GM12878 (cell line): ENCODE measurements around the gene LRRC75A. TPM values are rescaled to one million over a fixed set of nuclear protein-coding genes. Genes with fewer than 3 reads are reported as not detected.
A peak's percentile ranks its signal among the peaks of the same experiment; 100 is the strongest.

ENCODE experiments used
- ATAC-seq: fragments of 200-7000 bp; cut with Tn5 transposase; 3 replicates; pipeline ENCODE4 v1.9.1; 2020; ENCODE audit warnings: mild to moderate bottlenecking, moderate library complexity
- BruUV-seq: library from RNA; stranded (reverse); fragments of 400-500 nt; replicated peaks from 2 replicates; lab custom pipeline; 2021; lab: Mats Ljungman, UMichigan
- CTCF ChIA-PET: fragments of 300-600 bp; sonication (Branson Sonifier 250); formaldehyde crosslinking; extraction: SDS; loops from one replicate; lab custom pipeline; 2021; ENCODE audit warnings: inconsistent platforms; lab: Yijun Ruan, JAX
- POLR2A ChIA-PET: fragments of 350-600 bp; formaldehyde crosslinking; extraction: SDS; loops from one replicate; lab custom pipeline; 2021; ENCODE audit warnings: inconsistent platforms; lab: Charles Lee
- RAD21 ChIA-PET: fragments of 300-600 bp; sonication (Branson Sonifier 250); formaldehyde crosslinking; loops from one replicate; lab custom pipeline; 2023; ENCODE audit warnings: antibody characterized with exemption; ENCODE audit not compliant: unreplicated experiment; lab: Charles Lee
- SMC1A ChIA-PET: fragments of 300-600 bp; sonication (Branson Sonifier 250); formaldehyde crosslinking; loops from one replicate; lab custom pipeline; 2023; ENCODE audit not compliant: unreplicated experiment, uncharacterized antibody; lab: Charles Lee
- DNase-seq: peaks from one replicate; pipeline ENCODE4 v3.0.0-alpha.2; 2011; ENCODE audit warnings: low read depth, low spot score
- FAIRE-seq: peaks from 3 replicates; lab custom pipeline; 2011; peaks lifted over from hg19 to GRCh38; lab: Jason Lieb, UNC
- H2AFZ ChIP-seq: 2 replicates; pipeline ENCODE4 v1.6.0; 2011; ENCODE audit warnings: low read depth, low read length, control low read depth; ENCODE audit not compliant: control insufficient read depth
- H3K27ac ChIP-seq: 2 replicates; pipeline ENCODE4 v1.5.1; 2011; ENCODE audit warnings: control low read depth; ENCODE audit not compliant: control insufficient read depth, insufficient read depth
- H3K27me3 ChIP-seq, 2 experiments: replicated peaks in 1 of 2; 2 replicates each; pipeline versions ENCODE4 v1.6.0 to v1.6.1; 2011; ENCODE audit warnings: low read length in 1 of 2; ENCODE audit not compliant: control insufficient read depth in 2 of 2, insufficient read depth in 2 of 2
- H3K36me3 ChIP-seq, 2 experiments: 2 replicates each; pipeline ENCODE4 v1.5.1; 2011; ENCODE audit warnings: low read length in 1 of 2; ENCODE audit not compliant: control insufficient read depth in 2 of 2, insufficient read depth in 2 of 2
- H3K4me1 ChIP-seq: 2 replicates; pipeline ENCODE4 v1.6.1; 2011; ENCODE audit warnings: mild to moderate bottlenecking, low read length, moderate library complexity, mixed read lengths; ENCODE audit not compliant: control insufficient read depth, insufficient read depth
- H3K4me2 ChIP-seq: 2 replicates; pipeline ENCODE4 v1.6.0; 2011; ENCODE audit warnings: control low read depth; ENCODE audit not compliant: control insufficient read depth, insufficient read depth
- H3K4me3 ChIP-seq: fragments of 200-600 bp; sonication (generic); 2 replicates; pipeline ENCODE4 v1.5.1; 2016
- H3K79me2 ChIP-seq: 2 replicates; pipeline ENCODE4 v1.6.0; 2011; ENCODE audit warnings: low read length; ENCODE audit not compliant: control insufficient read depth, insufficient read depth
- H3K9ac ChIP-seq: 2 replicates; pipeline ENCODE4 v1.8.0; 2011; ENCODE audit warnings: low read length, control low read depth, mixed read lengths; ENCODE audit not compliant: control insufficient read depth, insufficient read depth
- H3K9me3 ChIP-seq: replicated peaks from 3 replicates; pipeline ENCODE4 v1.5.1; 2011; ENCODE audit warnings: mild to moderate bottlenecking, low read length; ENCODE audit not compliant: control insufficient read depth, insufficient read depth
- H4K20me1 ChIP-seq: 2 replicates; pipeline ENCODE4 v1.6.0; 2011; ENCODE audit not compliant: control insufficient read depth, insufficient read depth
- CEBPB ChIP-seq, 2 experiments: fragments of 150-350 bp in 1 of 2; IDR thresholded peaks; 2 replicates each; pipeline ENCODE4 v1.6.1; 2012 to 2014; ENCODE audit warnings: low read depth in 2 of 2, low read length in 2 of 2, borderline replicate concordance in 1 of 2, inconsistent platforms in 1 of 2
- EZH2 ChIP-seq: IDR thresholded peaks from 2 replicates; pipeline ENCODE4 v1.6.1; 2012; ENCODE audit warnings: low read depth, mild to moderate bottlenecking, control low read depth, inconsistent platforms, low read length, borderline replicate concordance; ENCODE audit not compliant: control insufficient read depth
- GABPA ChIP-seq: IDR thresholded peaks from 2 replicates; pipeline ENCODE4 v1.6.1; 2014; ENCODE audit warnings: antibody characterized with exemption, low read depth, mild to moderate bottlenecking, inconsistent platforms
- MTA3 ChIP-seq: IDR thresholded peaks from 2 replicates; pipeline ENCODE4 v1.6.1; 2012; ENCODE audit warnings: low read length, inconsistent platforms, borderline replicate concordance
- NR2C1 ChIP-seq: fragments of 450-650 bp; IDR thresholded peaks from 2 replicates; pipeline ENCODE4 v1.6.1; 2017; ENCODE audit warnings: antibody characterized with exemption, mild to moderate bottlenecking, moderate library complexity
- NRF1 ChIP-seq: conservative IDR thresholded peaks from 2 replicates; pipeline ENCODE4 v1.6.1; 2011; ENCODE audit warnings: mild to moderate bottlenecking, low read depth, low read length, improper control_type of control experiment
- POLR2A ChIP-seq: IDR thresholded peaks from 2 replicates; pipeline ENCODE4 v1.6.1; 2011; ENCODE audit warnings: low read depth, mild to moderate bottlenecking, low read length
- PRDM15 ChIP-seq: fragments of 450-650 bp; formaldehyde crosslinking; IDR thresholded peaks from 2 replicates; pipeline ENCODE4 v1.4.0; 2020; ENCODE audit warnings: mild to moderate bottlenecking, moderate library complexity
- RELA ChIP-seq: fragments of 450-650 bp; IDR thresholded peaks from 2 replicates; pipeline ENCODE4 v1.8.0; 2014; ENCODE audit warnings: borderline replicate concordance; ENCODE audit not compliant: partially characterized antibody
- SP1 ChIP-seq: IDR thresholded peaks from one replicate; pipeline ENCODE4 v1.6.1; 2011; ENCODE audit warnings: low read depth, low read length
- ZNF217 ChIP-seq: fragments of 450-650 bp; IDR thresholded peaks from 2 replicates; pipeline ENCODE4 v1.6.1; 2017; ENCODE audit warnings: antibody characterized with exemption, mild to moderate bottlenecking
- WGBS: methylation state at CpG from one replicate; pipeline ENCODE4 v1.1.6; 2016; ENCODE audit warnings: low lambda C conversion rate; ENCODE audit not compliant: insufficient replicate concordance, insufficient coverage; ENCODE audit errors: missing lambda C conversion rate; 5-methylcytosine and 5-hydroxymethylcytosine counted together
- in situ Hi-C: fragments of 300-500 bp; cut with MboI; formaldehyde crosslinking; loops from 9 replicates; pipeline ENCODE4 v1.14.3; 2018; ENCODE audit warnings: mixed read lengths
- intact Hi-C: fragments of 100-400 bp; cut with micrococcal nuclease; formaldehyde crosslinking; loops from one replicate; pipeline ENCODE4 v1.14.2; 2022; ENCODE audit not compliant: unreplicated experiment
- polyA plus RNA-seq, 11 experiments: library from polyadenylated mRNA; depleted of rRNA in 4 of 11; unstranded in 6 of 11; stranded (reverse) in 5 of 11; fragments of >200 nt; fragmentation: Nextera tagmentation in 4 of 11; fragmentation: Illumina TruSeq in 1 of 11; extraction: Ambion mirVana in 4 of 11; extraction: Trizol in 1 of 11; gene quantifications; 1 replicate in 1 of 11; 2 replicates in 10 of 11; pipeline versions ENCODE4 v1.2.1 to v1.2.3, GENCODE V29; 2011 to 2016; ENCODE audit warnings: inconsistent platforms in 2 of 11, missing spikeins in 2 of 11, low read depth in 1 of 11
- total RNA-seq, 4 experiments: library from RNA; depleted of rRNA in 3 of 4; stranded (reverse); fragments of >200 nt in 3 of 4; fragmentation: Illumina TruSeq in 1 of 4; extraction: Trizol in 1 of 4; gene quantifications; 2 replicates each; pipeline versions ENCODE4 v1.2.1 to v1.2.3, GENCODE V29; 2013 to 2021
- TF ChIP-seq, protein P1 (sequence below): IDR thresholded peaks from 2 replicates; pipeline ENCODE4 v1.6.1; 2011; ENCODE audit warnings: borderline replicate concordance, low read depth, mild to moderate bottlenecking, moderate library complexity, mixed read lengths, low read length; ENCODE audit not compliant: insufficient read depth; ENCODE audit errors: extremely low read length
- TF ChIP-seq, protein P2 (sequence below): fragments of 450-650 bp; IDR thresholded peaks from 2 replicates; pipeline ENCODE4 v1.6.1; 2017; ENCODE audit warnings: antibody characterized with exemption, mild to moderate bottlenecking, moderate library complexity

Gene LRRC75A
- total and polyA plus RNA-seq, 10 of the 15 experiments (the other 5 are each of a cell fraction or from before 2014, with no cell fraction given): 0.01 to 1.3 (median 0.09) TPM; not detected in 2

DNA sequence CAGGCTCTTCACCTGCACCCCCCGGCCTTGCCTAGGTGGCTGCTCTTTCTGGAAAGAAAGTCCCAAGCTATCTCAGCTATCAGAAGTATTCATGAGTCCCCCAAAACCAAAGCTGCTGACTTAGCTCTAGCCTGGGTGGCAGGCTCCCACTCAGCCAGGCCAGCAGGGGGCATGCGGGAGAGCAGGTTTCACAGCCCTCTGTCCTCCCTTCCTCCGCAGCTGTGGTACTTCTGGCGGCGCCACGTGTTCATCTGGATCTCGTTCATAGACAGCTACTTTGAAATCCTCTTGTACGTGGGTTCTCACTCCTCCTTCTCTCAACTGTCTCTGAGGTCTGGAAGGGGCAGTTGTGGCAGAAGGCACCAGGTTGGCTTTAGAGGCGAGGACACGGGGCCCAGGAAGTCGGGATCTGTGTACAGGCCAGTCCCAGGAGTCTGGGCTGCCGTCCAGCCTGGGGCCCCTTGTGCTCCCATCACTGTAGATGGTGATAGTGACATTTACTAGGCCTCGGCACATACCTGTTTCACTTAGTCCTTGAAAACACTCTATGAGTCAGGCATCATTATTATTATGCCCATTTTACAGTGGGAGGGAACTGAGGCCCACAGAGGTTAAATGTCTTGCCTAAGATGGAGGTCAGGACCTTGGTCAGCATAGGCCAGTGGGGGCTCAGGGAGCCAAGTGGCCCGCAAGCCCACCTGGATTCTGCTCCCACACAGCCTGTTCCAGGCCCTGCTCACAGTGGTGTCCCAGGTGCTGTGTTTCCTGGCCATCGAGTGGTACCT, 63.7 kb downstream of the LRRC75A start (continued):
- TF ChIP-seq, protein P1, sequence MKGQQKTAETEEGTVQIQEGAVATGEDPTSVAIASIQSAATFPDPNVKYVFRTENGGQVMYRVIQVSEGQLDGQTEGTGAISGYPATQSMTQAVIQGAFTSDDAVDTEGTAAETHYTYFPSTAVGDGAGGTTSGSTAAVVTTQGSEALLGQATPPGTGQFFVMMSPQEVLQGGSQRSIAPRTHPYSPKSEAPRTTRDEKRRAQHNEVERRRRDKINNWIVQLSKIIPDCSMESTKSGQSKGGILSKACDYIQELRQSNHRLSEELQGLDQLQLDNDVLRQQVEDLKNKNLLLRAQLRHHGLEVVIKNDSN: peak; percentile 19
- no peak for TF ChIP-seq GABPA

- H2AFZ ChIP-seq: no peak overlapping the region
- H3K4me2 ChIP-seq: no peak overlapping the region
- BruUV-seq: no TSS peak
- no peak overlapping the region for H3K4me3 ChIP-seq
- intact Hi-C loops (no loop called here), in situ Hi-C loops (no loop called here)
- ATAC-seq: no peak
- H3K9me3 ChIP-seq: no peaks in the 10 kb centered on the region
- ChIA-PET RAD21 (interaction anchor here (0.9 to 1.7 kb wide), 3 partner anchors 8 to 14 kb away, joined by 4 to 5 read pairs (median 4); no protein-coding TSS in a partner anchor), POLR2A (interaction anchor here (1.3 to 1.8 kb wide), 2 partner anchors 10 to 12 kb away, joined by 4 to 6 read pairs; no protein-coding TSS in a partner anchor), CTCF (interaction anchor here (1.1 to 4.7 kb wide), 8 partner anchors 10 to 95 kb away, joined by 3 to 54 read pairs (median 8); partner anchors contain the start of gene TRPV2), SMC1A (interaction anchor here (1.1 to 2.5 kb wide), 8 partner anchors 9 to 63 kb away, joined by 3 to 11 read pairs (median 4); partner anchors contain the start of gene TRPV2)
- WGBS: 100% methylated on average over 3 of the region's 3 CpGs
- FAIRE-seq: no peak
- H3K36me3 ChIP-seq: peaks cover 26 to 36% of the 10 kb centered on the region in 2 experiments
- no peaks in the 10 kb centered on the region for H3K4me1 ChIP-seq
- no peaks in the 10 kb centered on the region for H4K20me1 ChIP-seq
- no peak overlapping the region for H3K27ac ChIP-seq
- peaks cover 2% of the 10 kb centered on the region; the same call in 1 of the 2 replicates for H3K79me2 ChIP-seq
- H3K27me3 ChIP-seq: no peaks in the 10 kb centered on the region
- no peak overlapping the region for H3K9ac ChIP-seq
- DNase-seq: no peak
- no peak for TF ChIP-seq RELA
- no peak for TF ChIP-seq EZH2
- TF ChIP-seq ZNF217: no peak
- no peak for TF ChIP-seq NR2C1
- TF ChIP-seq POLR2A: no peak
- TF ChIP-seq, protein P2, sequence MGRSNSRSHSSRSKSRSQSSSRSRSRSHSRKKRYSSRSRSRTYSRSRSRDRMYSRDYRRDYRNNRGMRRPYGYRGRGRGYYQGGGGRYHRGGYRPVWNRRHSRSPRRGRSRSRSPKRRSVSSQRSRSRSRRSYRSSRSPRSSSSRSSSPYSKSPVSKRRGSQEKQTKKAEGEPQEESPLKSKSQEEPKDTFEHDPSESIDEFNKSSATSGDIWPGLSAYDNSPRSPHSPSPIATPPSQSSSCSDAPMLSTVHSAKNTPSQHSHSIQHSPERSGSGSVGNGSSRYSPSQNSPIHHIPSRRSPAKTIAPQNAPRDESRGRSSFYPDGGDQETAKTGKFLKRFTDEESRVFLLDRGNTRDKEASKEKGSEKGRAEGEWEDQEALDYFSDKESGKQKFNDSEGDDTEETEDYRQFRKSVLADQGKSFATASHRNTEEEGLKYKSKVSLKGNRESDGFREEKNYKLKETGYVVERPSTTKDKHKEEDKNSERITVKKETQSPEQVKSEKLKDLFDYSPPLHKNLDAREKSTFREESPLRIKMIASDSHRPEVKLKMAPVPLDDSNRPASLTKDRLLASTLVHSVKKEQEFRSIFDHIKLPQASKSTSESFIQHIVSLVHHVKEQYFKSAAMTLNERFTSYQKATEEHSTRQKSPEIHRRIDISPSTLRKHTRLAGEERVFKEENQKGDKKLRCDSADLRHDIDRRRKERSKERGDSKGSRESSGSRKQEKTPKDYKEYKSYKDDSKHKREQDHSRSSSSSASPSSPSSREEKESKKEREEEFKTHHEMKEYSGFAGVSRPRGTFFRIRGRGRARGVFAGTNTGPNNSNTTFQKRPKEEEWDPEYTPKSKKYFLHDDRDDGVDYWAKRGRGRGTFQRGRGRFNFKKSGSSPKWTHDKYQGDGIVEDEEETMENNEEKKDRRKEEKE: no peak
- TF ChIP-seq PRDM15: no peak
- no peak for TF ChIP-seq CEBPB (IDR thresholded peaks at IDR 0.05; ENCODE audit: borderline replicate concordance in 1 of 2, low read depth in 2 of 2, low read length in 2 of 2)
- no peak for TF ChIP-seq MTA3
- TF ChIP-seq SP1: no peak
- no peak for TF ChIP-seq NRF1
Observed at GRCh38 chr17:16427020-16427419, 65.0 kb downstream of the LRRC75A start.
